ENCODE results near the gene CREG2.

DNA sequence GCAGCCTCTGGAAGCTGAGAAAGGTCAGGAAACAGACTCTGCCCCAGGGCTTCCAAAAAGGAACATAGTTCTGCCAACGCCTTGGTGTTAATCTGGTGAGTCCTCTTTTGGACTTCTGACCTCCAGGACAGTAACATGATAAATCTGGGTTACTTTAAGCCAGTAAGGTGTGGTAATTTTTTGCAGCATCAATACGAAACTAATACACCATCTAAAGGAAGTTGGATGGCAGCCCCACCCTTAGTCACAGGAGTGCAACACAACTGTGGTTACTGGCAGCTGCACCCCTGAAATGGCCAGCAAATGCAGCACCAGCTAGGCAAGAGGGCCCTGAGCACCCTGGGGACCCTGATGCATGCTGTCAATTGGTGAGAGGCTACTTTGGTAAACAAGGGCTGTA is 25.8 kb downstream of the CREG2 start:
- TF ChIP-seq, protein P1, sequence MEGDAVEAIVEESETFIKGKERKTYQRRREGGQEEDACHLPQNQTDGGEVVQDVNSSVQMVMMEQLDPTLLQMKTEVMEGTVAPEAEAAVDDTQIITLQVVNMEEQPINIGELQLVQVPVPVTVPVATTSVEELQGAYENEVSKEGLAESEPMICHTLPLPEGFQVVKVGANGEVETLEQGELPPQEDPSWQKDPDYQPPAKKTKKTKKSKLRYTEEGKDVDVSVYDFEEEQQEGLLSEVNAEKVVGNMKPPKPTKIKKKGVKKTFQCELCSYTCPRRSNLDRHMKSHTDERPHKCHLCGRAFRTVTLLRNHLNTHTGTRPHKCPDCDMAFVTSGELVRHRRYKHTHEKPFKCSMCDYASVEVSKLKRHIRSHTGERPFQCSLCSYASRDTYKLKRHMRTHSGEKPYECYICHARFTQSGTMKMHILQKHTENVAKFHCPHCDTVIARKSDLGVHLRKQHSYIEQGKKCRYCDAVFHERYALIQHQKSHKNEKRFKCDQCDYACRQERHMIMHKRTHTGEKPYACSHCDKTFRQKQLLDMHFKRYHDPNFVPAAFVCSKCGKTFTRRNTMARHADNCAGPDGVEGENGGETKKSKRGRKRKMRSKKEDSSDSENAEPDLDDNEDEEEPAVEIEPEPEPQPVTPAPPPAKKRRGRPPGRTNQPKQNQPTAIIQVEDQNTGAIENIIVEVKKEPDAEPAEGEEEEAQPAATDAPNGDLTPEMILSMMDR (IDR thresholded peaks at IDR 0.05), result no peak
- TF ChIP-seq POLR2A (IDR thresholded peaks at IDR 0.05) (no peak), EP300 (IDR thresholded peaks at IDR 0.05) (no peak)

All from upper lobe of left lung (tissue), 4 donors.